D341Med (cell line): ENCODE data around the gene PCDH10.
"Not testable (repeated sequence)": the region's sequence is repeated elsewhere in the genome, so short reads cannot be mapped to it uniquely, and the experiment has no call there.

Experiments
- DNase-seq: peaks from one replicate; pipeline ENCODE4 v3.0.0; 2012; ENCODE audit warnings: low spot score

The PCDH10 gene

GRCh38 chr4:133150486-133151340, 1.6 kb downstream of the PCDH10 start:
- DNase-seq, result no peak

DNA sequence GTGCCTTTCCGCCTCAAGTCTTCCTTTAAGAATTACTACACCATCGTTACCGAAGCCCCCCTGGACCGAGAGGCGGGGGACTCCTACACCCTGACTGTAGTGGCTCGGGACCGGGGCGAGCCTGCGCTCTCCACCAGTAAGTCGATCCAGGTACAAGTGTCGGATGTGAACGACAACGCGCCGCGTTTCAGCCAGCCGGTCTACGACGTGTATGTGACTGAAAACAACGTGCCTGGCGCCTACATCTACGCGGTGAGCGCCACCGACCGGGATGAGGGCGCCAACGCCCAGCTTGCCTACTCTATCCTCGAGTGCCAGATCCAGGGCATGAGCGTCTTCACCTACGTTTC, 2.2 kb downstream of the PCDH10 start:
- peak; percentile 58 for DNase-seq

- DNase-seq, result peak; percentile 74
Measured at GRCh38 chr4:133151691-133152329, 2.7 kb downstream of the PCDH10 start.

DNA sequence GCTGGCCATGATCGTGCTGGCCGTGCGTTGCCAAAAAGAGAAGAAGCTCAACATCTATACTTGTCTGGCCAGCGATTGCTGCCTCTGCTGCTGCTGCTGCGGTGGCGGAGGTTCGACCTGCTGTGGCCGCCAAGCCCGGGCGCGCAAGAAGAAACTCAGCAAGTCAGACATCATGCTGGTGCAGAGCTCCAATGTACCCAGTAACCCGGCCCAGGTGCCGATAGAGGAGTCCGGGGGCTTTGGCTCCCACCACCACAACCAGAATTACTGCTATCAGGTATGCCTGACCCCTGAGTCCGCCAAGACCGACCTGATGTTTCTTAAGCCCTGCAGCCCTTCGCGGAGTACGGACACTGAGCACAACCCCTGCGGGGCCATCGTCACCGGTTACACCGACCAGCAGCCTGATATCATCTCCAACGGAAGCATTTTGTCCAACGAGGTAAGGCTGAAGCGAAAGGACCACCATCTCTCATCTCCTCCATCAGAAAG, 3.3 kb downstream of the PCDH10 start:
- DNase-seq, result no peak

DNA sequence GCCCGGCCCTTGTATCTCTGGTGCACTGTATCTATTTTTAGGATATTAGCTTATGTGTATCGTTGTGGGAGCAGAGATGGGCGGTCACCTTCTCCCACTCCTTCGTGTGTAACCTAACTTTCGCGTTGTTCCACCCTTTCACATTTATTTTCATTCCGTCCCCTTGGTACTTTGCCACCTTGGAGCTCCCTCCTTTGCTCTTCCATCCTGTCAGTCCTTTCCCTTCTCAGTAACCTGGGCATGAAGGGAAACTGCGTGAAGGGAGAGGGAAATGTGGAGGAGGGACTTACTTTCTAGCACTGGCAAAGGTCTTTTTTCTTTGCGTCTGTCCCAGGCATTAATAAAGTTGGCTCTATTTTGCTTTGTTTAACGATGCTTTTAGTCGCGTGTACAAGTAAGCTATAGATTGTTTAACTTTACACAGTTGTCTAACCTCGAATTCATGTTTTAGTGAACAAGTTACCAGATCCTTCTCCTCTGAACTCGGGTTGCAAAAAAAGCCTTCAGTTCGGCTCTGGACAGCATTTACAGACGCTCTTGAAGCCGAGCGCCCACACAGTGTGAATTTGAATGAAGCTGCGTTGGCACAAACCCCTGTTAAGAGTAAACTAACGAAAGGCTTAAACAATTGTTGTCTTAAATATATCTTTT, 3.9 kb downstream of the PCDH10 start:
- DNase-seq, result no peak

GRCh38 chr4:133154725-133155124, 5.6 kb downstream of the PCDH10 start:
- DNase-seq, result no peak

DNA sequence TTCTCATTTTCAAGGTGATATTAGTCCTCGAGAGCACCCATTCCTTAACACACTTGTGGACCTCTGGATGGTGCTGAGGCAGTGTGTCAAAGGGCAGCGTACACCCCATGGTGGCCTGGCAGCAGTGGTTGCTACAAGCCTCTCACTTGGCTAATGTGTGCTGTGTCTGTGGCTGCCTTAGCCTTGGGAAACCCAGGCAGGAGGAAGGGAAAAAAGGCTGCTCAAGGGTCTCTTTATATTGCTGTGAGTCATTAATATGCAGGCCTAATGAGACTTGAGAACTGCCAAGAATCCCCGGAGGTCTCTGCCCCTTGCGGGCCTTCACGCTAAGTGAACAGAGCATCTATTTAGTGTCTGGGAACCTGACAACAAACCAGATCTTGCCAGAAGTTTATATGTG, 7.0 kb downstream of the PCDH10 start:
- no peak for DNase-seq

DNA sequence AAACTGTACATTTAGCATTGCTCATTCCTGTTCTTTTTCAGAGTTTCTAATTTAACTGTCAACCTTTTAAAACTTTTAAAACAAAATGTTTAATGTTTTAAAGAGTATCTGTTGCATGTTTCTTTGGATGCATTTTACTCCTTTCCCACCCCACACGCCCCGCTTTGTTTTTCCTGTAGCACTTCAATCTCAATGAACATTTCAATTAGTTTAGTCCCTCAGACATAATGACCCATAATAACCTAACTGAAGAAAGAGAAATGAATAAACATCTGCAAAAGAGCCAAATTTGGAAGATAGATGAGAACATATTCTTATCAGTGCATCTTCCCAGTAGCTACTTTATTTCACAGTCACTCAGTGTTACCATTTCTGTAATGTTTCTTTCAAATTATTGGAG, 7.5 kb downstream of the PCDH10 start:
- no peak for DNase-seq

- no peak for DNase-seq
Measured at GRCh38 chr4:133157460-133158160, 8.5 kb downstream of the PCDH10 start.

DNA sequence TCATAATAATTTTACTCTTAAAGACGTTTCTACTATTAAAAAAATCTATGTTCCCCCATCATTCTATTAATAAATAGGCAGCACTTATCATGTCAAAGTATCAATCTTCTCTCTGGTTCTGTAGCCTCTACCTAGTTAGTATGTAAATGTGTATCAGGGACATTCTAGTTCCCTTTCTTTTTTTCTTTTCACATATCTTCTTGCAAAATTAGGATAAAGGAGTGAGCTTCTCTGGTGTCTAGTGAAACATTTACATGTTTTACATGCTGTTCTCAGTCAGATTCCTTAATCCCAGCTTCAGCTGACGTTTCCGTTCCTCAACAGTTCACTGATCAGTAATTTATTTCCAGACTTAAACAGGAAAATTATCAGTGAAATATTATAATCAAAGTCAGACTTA, 11.8 kb downstream of the PCDH10 start:
- no peak for DNase-seq

GRCh38 chr4:133161570-133162295, 12.6 kb downstream of the PCDH10 start:
- DNase-seq, result no peak

DNA sequence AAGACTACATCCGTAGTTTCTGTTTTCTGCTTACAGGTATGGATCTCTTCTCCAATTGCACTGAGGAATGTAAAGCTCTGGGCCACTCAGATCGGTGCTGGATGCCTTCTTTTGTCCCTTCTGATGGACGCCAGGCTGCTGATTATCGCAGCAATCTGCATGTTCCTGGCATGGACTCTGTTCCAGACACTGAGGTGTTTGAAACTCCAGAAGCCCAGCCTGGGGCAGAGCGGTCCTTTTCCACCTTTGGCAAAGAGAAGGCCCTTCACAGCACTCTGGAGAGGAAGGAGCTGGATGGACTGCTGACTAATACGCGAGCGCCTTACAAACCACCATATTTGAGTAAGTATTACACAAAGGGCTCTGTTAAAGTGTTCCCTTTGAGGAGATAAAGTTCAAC, 13.8 kb downstream of the PCDH10 start:
- no peak for DNase-seq

- DNase-seq, result no peak
Measured at GRCh38 chr4:133178956-133179355, 29.9 kb downstream of the PCDH10 start.

DNA sequence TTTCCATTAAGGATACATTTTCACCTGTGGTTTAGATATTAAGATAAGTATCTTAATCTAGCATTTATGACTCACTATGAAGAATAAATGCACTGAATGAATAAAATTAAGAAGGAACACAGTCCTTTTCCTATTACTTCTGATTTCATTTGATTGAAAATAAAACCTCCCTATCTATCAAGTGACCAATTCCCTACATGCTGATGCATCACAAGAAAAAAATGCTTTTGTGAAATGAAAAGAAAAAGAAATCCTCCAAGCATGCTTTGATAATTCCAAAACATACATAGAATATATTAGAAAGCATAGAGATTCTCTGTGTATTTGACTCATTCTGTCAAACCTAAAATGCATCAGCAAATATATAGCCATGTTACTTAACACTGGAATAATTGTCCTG, 37.1 kb downstream of the PCDH10 start:
- no peak for DNase-seq

DNA sequence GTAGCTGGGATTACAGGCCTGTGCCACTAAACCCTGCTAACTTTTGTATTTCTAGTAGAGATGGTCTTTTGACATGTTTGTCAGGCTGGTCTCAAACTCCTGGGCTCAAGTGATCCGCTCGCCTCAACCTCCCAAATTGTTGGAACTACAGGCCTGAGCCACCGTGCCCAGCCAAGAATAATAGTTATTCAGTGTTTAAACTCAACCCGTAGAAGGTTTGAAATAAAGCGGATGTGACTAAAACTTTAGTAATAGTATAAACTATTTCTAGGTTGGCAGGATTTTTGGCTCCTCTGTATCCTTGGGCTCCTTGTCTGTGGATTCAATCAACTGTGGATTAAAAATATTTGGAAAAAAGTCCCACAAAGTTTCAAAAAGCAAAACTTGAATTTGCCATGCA, 37.8 kb downstream of the PCDH10 start:
- DNase-seq, result no peak

DNA sequence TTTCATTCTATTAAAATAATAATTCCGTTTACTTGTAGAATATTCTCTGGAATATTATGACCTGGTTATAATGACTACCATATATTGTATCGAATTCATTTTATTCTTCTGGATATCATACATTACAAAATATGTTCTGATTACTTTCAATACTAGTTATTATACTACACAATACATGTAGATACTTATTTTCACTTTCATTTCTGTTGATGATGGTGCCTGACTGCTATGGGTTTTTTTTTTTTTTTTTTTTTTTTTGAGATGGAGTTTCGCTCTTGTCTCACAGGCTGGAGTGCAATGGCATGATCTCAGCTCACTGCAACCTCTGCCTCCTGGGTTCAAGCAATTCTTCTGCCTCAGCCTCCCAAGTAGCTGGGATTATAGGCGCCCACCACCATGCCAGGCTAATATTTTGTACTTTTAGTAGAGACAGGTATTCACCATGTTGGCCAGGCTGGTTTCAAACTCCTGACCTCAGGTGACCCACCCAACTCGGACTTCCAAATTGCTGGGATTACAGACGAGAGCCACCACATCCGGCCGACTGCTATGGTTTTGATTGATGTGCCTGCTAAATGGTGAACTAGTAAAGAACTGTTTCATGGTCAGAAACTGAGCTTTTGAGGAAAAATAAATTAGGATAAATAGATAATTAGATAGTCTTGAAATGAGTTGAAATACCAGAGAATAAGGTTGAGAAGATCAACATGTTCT, 39.5 kb downstream of the PCDH10 start:
- no peak for DNase-seq

- DNase-seq, result no peak
Measured at GRCh38 chr4:133189147-133189517, 40.0 kb downstream of the PCDH10 start.

GRCh38 chr4:133190098-133190497, 41.0 kb downstream of the PCDH10 start:
- no peak for DNase-seq

DNA sequence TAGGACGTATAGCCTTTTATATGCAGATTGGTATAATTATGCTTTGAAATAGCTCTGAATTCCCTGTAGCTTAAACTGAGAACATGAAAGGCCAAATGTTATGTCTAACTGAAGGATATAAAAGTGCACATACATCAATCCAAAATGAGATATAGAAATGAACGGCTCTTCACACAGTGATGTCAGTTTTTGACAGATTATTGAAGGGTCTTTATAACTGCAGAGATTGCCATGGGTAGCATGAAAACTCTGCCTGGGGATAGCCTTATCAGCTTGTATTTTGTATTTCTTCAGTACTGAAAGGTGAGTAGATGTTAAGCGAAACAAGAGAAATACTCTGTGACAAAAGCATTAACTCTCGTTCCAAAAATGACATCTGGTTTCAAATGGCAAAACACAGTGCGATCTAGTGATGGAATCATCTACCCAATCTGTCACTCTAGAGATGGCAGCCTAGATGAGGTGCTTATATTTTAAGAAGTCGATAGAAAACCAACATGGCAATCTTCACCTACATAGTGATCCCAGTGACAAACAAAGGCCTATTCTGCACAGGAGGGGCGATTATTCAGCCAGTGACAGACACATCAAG, 59.7 kb downstream of the PCDH10 start:
- DNase-seq, result no peak

DNA sequence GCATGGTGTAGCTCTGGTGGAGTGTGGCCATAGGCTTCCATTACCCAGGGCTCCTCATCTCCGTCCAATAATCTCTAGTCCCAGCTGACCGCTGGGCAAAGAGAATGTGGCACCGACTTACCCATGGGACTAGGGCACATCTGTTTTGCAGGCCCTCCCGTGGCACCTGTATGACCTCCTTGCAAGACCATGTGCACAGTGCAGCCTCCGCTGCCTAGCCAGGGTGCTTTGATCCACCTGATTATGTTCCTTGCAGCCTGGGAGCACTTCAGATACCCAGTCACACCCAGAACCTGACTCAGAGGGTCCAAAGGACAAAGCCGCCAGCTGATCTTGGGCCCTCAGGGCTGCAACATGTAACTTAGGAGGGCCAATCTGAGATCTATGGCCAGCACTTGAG, 84.8 kb downstream of the PCDH10 start:
- no peak for DNase-seq

DNA sequence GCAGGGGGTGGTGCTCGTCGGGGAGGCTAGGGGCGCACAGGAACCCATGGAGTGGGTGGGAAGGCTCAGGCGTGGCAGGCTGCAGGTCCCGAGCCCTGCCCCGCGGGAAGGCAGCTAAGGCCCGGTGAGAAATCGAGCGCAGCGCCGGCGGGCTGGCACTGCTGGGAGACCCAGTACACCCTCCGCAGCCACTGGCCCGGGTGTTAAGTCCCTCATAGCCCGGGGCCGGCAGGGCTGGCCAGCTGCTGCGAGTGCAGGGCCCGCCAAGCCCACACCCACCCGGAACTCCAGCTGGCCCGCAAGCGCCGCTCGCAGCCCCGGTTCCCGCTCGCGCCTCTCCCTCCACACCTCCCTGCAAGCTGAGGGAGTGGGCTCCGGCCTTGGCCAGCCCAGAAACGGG, 91.4 kb downstream of the PCDH10 start:
- not testable (repeated sequence) for DNase-seq
